ENCODE results near the gene TGFBR3.

DNA sequence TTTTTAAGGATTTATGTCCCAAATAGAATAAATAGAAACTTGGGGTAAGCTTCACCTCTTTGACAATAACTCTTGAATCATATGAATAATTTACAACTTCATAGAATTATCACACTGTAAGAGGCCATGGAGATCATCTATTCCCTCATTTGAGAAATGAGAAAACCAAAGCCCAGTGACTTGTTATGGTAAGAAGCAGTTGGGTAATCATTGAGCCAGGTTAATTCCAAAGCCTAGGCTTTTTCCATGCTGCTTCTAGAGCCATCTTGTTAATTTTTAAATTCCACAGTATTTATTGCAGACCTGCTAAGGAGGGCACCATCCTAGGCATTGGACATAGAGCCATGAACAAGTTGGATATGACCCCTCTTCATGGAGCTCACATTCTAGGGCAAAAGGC is 224.8 kb downstream of the TGFBR3 start:
- TF ChIP-seq POLR2AphosphoS5 (IDR thresholded peaks at IDR 0.05; ENCODE audit: low read depth, low read length) (no peak), REST (IDR thresholded peaks at IDR 0.05; ENCODE audit: insufficient read depth in 1 of 2, low read depth in 2 of 2, low read length in 2 of 2) (no peak), TAF1 (IDR thresholded peaks at IDR 0.05; ENCODE audit: borderline replicate concordance, insufficient read depth, low read length) (no peak), FOXP2 (optimal IDR thresholded peaks at IDR 0.05; ENCODE audit: borderline replicate concordance, extremely low read depth, extremely low read length, insufficient read depth) (no peak)
